Fibroblast of mammary gland (primary cell): ENCODE data around the gene SLC6A8.
A peak's percentile ranks its signal among the peaks of the same experiment; 100 is the strongest.

ENCODE experiments used
- DNase-seq: peaks from one replicate; pipeline ENCODE4 v3.0.0-alpha.2; 2010; ENCODE audit warnings: low read depth
- H3K4me3 ChIP-seq: 2 replicates; pipeline ENCODE4 v1.5.1; 2011; ENCODE audit warnings: low read depth, mild to moderate bottlenecking, low read length, moderate library complexity; ENCODE audit not compliant: control insufficient read depth
- CTCF ChIP-seq: conservative IDR thresholded peaks from 2 replicates; pipeline ENCODE4 v1.5.1; 2011; ENCODE audit warnings: low read depth, low read length, inconsistent platforms; ENCODE audit not compliant: control insufficient read depth, insufficient read depth

Gene SLC6A8

GRCh38 chrX:153668423-153669173, 19.1 kb upstream of the SLC6A8 start:
- H3K4me3 ChIP-seq: no peak overlapping the region
- no peak for TF ChIP-seq CTCF
- DNase-seq: no peak

- peak; percentile 52 for TF ChIP-seq CTCF
- DNase-seq: peak; percentile 10
- H3K4me3 ChIP-seq: no peak overlapping the region
Observed at GRCh38 chrX:153669174-153669890, 18.4 kb upstream of the SLC6A8 start.

GRCh38 chrX:153669901-153670731, 17.6 kb upstream of the SLC6A8 start:
- no peak for DNase-seq
- no peak overlapping the region for H3K4me3 ChIP-seq
- no peak for TF ChIP-seq CTCF

GRCh38 chrX:153670748-153671588, 16.8 kb upstream of the SLC6A8 start:
- DNase-seq: no peak
- no peak for TF ChIP-seq CTCF
- no peak overlapping the region for H3K4me3 ChIP-seq

- no peak for DNase-seq
- TF ChIP-seq CTCF: no peak
Observed at GRCh38 chrX:153671589-153672530, 15.9 kb upstream of the SLC6A8 start.

More at GRCh38 chrX:153671589-153672530, 15.9 kb upstream of the SLC6A8 start:
- no peak overlapping the region for H3K4me3 ChIP-seq
